Keratinocyte (primary cell): ENCODE measurements around the gene INPP5B. TPM values are rescaled to one million over a fixed set of nuclear protein-coding genes. Genes with fewer than 3 reads are reported as not detected.

Experiments
- DNase-seq: peaks from one replicate; pipeline ENCODE4 v3.0.0-alpha.2; 2011; ENCODE audit warnings: low read depth, missing footprints, low spot score
- FAIRE-seq: peaks from 2 replicates; lab custom pipeline; 2011; peaks lifted over from hg19 to GRCh38; lab: Jason Lieb, UNC
- H2AFZ ChIP-seq: 2 replicates; pipeline ENCODE4 v1.6.0; 2012; ENCODE audit warnings: low read length, control low read depth, inconsistent platforms; ENCODE audit not compliant: control insufficient read depth
- H3K27ac ChIP-seq: 2 replicates; pipeline ENCODE4 v1.5.1; 2011; ENCODE audit warnings: low read length; ENCODE audit not compliant: control insufficient read depth, insufficient read depth
- H3K27me3 ChIP-seq: 3 replicates; pipeline ENCODE4 v1.6.0; 2011; ENCODE audit warnings: low read length; ENCODE audit not compliant: control insufficient read depth, insufficient read depth; ENCODE audit errors: extremely low read depth
- H3K36me3 ChIP-seq, 2 experiments: 2 replicates in 1 of 2; 3 replicates in 1 of 2; pipeline ENCODE4 v1.5.1; 2011; ENCODE audit warnings: low read length in 2 of 2, mild to moderate bottlenecking in 1 of 2; ENCODE audit not compliant: control insufficient read depth in 2 of 2, insufficient read depth in 2 of 2; ENCODE audit errors: extremely low read depth in 1 of 2
- H3K4me1 ChIP-seq: 3 replicates; pipeline ENCODE4 v1.5.1; 2011; ENCODE audit warnings: low read length; ENCODE audit not compliant: control insufficient read depth, insufficient read depth; ENCODE audit errors: extremely low read depth
- H3K4me2 ChIP-seq: 3 replicates; pipeline ENCODE4 v1.6.0; 2011; ENCODE audit warnings: low read depth, low read length; ENCODE audit not compliant: control insufficient read depth, insufficient read depth; ENCODE audit errors: extremely low read depth
- H3K4me3 ChIP-seq, 3 experiments: fragments of 200-600 bp in 1 of 3; sonication (generic) in 1 of 3; 2 replicates in 2 of 3; 3 replicates in 1 of 3; pipeline ENCODE4 v1.5.1; 2011 to 2016; ENCODE audit warnings: low read length in 3 of 3, mild to moderate bottlenecking in 3 of 3, control low read depth in 2 of 3, inconsistent platforms in 1 of 3, low read depth in 1 of 3, mixed read lengths in 1 of 3, mixed run types in 1 of 3, moderate library complexity in 1 of 3; ENCODE audit not compliant: control insufficient read depth in 2 of 3, insufficient read depth in 2 of 3; ENCODE audit errors: extremely low read depth in 1 of 3
- H3K79me2 ChIP-seq: 2 replicates; pipeline ENCODE4 v1.6.0; 2012; ENCODE audit warnings: low read length; ENCODE audit not compliant: control insufficient read depth, insufficient read depth
- H3K9ac ChIP-seq: 3 replicates; pipeline ENCODE4 v1.6.0; 2011; ENCODE audit warnings: low read length; ENCODE audit not compliant: control insufficient read depth, insufficient read depth; ENCODE audit errors: extremely low read depth
- H3K9me1 ChIP-seq: 3 replicates; pipeline ENCODE4 v1.6.0; 2011; ENCODE audit warnings: low read length; ENCODE audit not compliant: control insufficient read depth, insufficient read depth; ENCODE audit errors: extremely low read depth
- H3K9me3 ChIP-seq: 2 replicates; pipeline ENCODE4 v1.5.1; 2012; ENCODE audit warnings: low read depth, low read length; ENCODE audit not compliant: control insufficient read depth
- H4K20me1 ChIP-seq: 3 replicates; pipeline ENCODE4 v1.6.0; 2011; ENCODE audit warnings: low read length; ENCODE audit not compliant: control insufficient read depth, insufficient read depth; ENCODE audit errors: extremely low read depth
- EZH2 ChIP-seq: IDR thresholded peaks from one replicate; pipeline ENCODE4 v1.6.1; 2012; ENCODE audit warnings: inconsistent platforms, mild to moderate bottlenecking, low read length, moderate library complexity
- dilution Hi-C: fragments of 300-500 bp; cut with MboI; formaldehyde crosslinking; loops from one replicate; pipeline ENCODE4 v1.7.0; 2020; ENCODE audit warnings: low sequenced_read_pairs; ENCODE audit not compliant: extremely low pct_ligation_motif_present
- polyA plus RNA-seq, 5 experiments: library from polyadenylated mRNA; depleted of rRNA in 3 of 5; stranded (reverse) in 3 of 5; stranded (forward) in 1 of 5; unstranded in 1 of 5; fragments of >200 nt; gene quantifications; 1 replicate in 1 of 5; 2 replicates in 3 of 5; 3 replicates in 1 of 5; pipeline versions ENCODE4 v1.2.1 to v1.2.3, GENCODE V29; 2011 to 2012; ENCODE audit warnings: missing spikeins in 2 of 5, low read depth in 1 of 5, low replicate concordance in 1 of 5
- TF ChIP-seq, protein P1 (sequence below), 3 experiments: IDR thresholded peaks in 1 of 3; conservative IDR thresholded peaks in 1 of 3; optimal IDR thresholded peaks in 1 of 3; 2 replicates in 2 of 3; 3 replicates in 1 of 3; pipeline versions ENCODE3 to v1.5.1; 2011; ENCODE audit warnings: low read length in 3 of 3, mild to moderate bottlenecking in 3 of 3, moderate library complexity in 2 of 3, control low read depth in 1 of 3, inconsistent platforms in 1 of 3; ENCODE audit not compliant: insufficient read depth in 2 of 3; ENCODE audit errors: extremely low read depth in 1 of 3

The INPP5B gene
- polyA plus RNA-seq, 1 donor (not counting 4 experiments of a cell fraction or from before 2014, with no cell fraction given) = 6.4 TPM

DNA sequence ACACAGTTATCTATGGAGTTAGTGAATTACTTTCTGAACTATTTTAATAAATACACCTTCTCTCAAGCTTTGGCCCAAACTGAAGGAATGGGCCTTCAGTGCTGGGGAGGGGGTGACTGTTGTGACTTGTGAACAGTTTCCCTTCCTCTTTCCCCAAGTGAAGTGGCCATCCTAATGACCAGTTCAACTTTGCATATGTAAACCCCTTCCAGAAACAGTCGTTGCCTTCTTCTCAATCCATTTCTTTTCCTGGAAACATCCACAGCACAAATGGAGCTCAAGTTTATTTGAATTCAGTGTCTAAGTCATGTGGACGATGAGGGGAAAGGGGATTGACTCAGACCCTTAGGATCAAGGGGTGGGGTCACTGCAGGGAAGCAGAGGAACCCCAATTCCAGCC, 1.3 kb upstream of the INPP5B start:
- no peak for DNase-seq
- Histone ChIP-seq H3K9me3 (no peaks in the 10 kb centered on the region), H3K36me3 (no peaks in the 10 kb centered on the region), H2AFZ (no peak overlapping the region), H3K4me3 (no peak overlapping the region), H4K20me1 (no peaks in the 10 kb centered on the region), H3K4me1 (no peaks in the 10 kb centered on the region), H3K27me3 (no peaks in the 10 kb centered on the region), H3K9me1 (no peaks in the 10 kb centered on the region), H3K27ac (no peak overlapping the region), H3K4me2 (no peak overlapping the region), H3K79me2 (no peaks in the 10 kb centered on the region), H3K9ac (no peak overlapping the region)
- dilution Hi-C loops = no loop called here
- TF ChIP-seq, protein P1, sequence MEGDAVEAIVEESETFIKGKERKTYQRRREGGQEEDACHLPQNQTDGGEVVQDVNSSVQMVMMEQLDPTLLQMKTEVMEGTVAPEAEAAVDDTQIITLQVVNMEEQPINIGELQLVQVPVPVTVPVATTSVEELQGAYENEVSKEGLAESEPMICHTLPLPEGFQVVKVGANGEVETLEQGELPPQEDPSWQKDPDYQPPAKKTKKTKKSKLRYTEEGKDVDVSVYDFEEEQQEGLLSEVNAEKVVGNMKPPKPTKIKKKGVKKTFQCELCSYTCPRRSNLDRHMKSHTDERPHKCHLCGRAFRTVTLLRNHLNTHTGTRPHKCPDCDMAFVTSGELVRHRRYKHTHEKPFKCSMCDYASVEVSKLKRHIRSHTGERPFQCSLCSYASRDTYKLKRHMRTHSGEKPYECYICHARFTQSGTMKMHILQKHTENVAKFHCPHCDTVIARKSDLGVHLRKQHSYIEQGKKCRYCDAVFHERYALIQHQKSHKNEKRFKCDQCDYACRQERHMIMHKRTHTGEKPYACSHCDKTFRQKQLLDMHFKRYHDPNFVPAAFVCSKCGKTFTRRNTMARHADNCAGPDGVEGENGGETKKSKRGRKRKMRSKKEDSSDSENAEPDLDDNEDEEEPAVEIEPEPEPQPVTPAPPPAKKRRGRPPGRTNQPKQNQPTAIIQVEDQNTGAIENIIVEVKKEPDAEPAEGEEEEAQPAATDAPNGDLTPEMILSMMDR (optimal IDR thresholded peaks at IDR 0.05 in 1 of 3, IDR thresholded peaks at IDR 0.05 in 1 of 3, conservative IDR thresholded peaks at IDR 0.05 in 1 of 3; ENCODE audit: extremely low read depth in 1 of 3, insufficient read depth in 2 of 3, low read length in 3 of 3) = no peak
- no peak for TF ChIP-seq EZH2
- FAIRE-seq = no peak

DNA sequence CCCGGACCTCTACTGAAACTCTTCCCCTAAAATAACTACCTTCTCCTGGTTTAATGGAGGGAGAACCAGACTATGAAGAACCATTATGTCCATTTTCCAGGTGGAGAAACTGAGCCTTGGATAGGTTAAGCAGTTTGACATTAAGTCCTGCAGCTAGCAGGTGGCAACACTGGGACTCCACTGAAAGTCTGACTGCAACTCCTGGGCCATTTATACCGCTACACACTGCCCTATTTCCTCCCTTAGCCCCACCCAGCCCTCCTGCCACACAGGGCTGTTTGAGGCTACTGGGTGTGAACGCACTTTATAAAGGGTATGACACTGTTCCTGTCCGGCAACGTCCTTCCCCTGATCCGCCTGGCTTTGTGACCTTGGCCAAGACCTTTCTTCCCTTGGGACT, 511 bp upstream of the INPP5B start:
- no peak overlapping the region for H2AFZ ChIP-seq
- TF ChIP-seq, protein P1 (optimal IDR thresholded peaks at IDR 0.05 in 1 of 3, IDR thresholded peaks at IDR 0.05 in 1 of 3, conservative IDR thresholded peaks at IDR 0.05 in 1 of 3; ENCODE audit: extremely low read depth in 1 of 3, insufficient read depth in 2 of 3, low read length in 3 of 3) = no peak
- no peak for TF ChIP-seq EZH2
- no peaks in the 10 kb centered on the region for H4K20me1 ChIP-seq
- FAIRE-seq (no peak), DNase-seq (no peak)
- H3K4me3 ChIP-seq = no peak overlapping the region
- no peak overlapping the region for H3K9ac ChIP-seq
- no peak overlapping the region for H3K4me2 ChIP-seq
- no peaks in the 10 kb centered on the region for H3K9me3 ChIP-seq
- no peaks in the 10 kb centered on the region for H3K4me1 ChIP-seq
- no peaks in the 10 kb centered on the region for H3K27me3 ChIP-seq
- H3K79me2 ChIP-seq = no peaks in the 10 kb centered on the region
- H3K27ac ChIP-seq = no peak overlapping the region
- H3K9me1 ChIP-seq = no peaks in the 10 kb centered on the region
- no peaks in the 10 kb centered on the region for H3K36me3 ChIP-seq
- dilution Hi-C loops = no loop called here
